ENCODE measurements around the gene CCDC73.

- TF ChIP-seq CTCF (optimal IDR thresholded peaks at IDR 0.05 in 1 of 3, IDR thresholded peaks at IDR 0.05 in 1 of 3, conservative IDR thresholded peaks at IDR 0.05 in 1 of 3; ENCODE audit: extremely low read depth in 1 of 3, insufficient read depth in 2 of 3, low read length in 3 of 3) (no peak), EZH2 (IDR thresholded peaks at IDR 0.05; ENCODE audit: low read length) (no peak)
Observed at GRCh38 chr11:32659672-32660071, 134.8 kb downstream of the CCDC73 start.
